ENCODE results near the gene TMEM52B. TPM values are rescaled to one million over a fixed set of nuclear protein-coding genes. Genes with fewer than 3 reads are reported as not detected.
A peak's percentile ranks its signal among the peaks of the same experiment; 100 is the strongest.

TMEM52B gene
- total RNA-seq, 1 experiment from 2014 or later: not detected

DNA sequence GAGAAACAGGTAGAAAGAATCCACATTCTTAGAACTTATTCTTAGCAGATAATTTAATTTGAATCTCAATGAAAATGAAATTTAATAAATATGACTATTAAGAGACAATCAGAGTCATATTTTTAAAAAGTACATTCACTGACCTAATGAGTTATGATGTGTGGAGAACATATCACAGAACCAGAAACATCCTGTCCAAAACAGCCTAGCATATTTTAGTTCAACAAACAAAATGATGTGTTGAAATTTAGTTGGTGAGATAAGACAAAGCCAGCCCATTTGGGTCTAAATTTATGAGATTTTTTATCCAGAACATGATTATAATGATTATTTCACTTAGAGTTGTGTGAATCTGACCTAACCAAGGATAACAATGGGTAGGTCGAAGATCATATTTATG lies 59.7 kb downstream of the TMEM52B start:
- ChIA-PET POLR2A (ENCODE audit: low non-redundant PET) (no interaction called here), CTCF (no interaction called here)
- peaks cover 16% of the 10 kb centered on the region for H3K9me3 ChIP-seq (ENCODE audit: low read depth, low read length, poor library complexity, severe bottlenecking)
- H3K4me1 ChIP-seq (ENCODE audit: insufficient read depth, low read length, poor library complexity, severe bottlenecking): no peaks in the 10 kb centered on the region
- no peak overlapping the region for H3K4me3 ChIP-seq (ENCODE audit: low read depth, low read length, poor library complexity, severe bottlenecking)
- H3K27me3 ChIP-seq (replicated peaks; ENCODE audit: insufficient read depth, low read depth, low read length, poor library complexity): no peaks in the 10 kb centered on the region
- H3K36me3 ChIP-seq (ENCODE audit: insufficient read depth, low read length, poor library complexity, severe bottlenecking): no peaks in the 10 kb centered on the region
- DNase-seq (ENCODE audit: low spot score): no peak
- no TSS peak for BruUV-seq (replicated peaks)
- peak overlapping the region; percentile 17 for H3K27ac ChIP-seq (ENCODE audit: low read depth, low read length, poor library complexity, severe bottlenecking)
- intact Hi-C loops (cut with micrococcal nuclease; ENCODE audit: unreplicated experiment): loop anchor here (5.0 to 10.0 kb wide), 3 partner anchors 264 to 1246 kb away; no protein-coding TSS in a partner anchor
- TF ChIP-seq EZH2 (IDR thresholded peaks at IDR 0.05; ENCODE audit: borderline replicate concordance, low read depth, low read length, poor library complexity, severe bottlenecking): no peak
- TF ChIP-seq, protein P1, sequence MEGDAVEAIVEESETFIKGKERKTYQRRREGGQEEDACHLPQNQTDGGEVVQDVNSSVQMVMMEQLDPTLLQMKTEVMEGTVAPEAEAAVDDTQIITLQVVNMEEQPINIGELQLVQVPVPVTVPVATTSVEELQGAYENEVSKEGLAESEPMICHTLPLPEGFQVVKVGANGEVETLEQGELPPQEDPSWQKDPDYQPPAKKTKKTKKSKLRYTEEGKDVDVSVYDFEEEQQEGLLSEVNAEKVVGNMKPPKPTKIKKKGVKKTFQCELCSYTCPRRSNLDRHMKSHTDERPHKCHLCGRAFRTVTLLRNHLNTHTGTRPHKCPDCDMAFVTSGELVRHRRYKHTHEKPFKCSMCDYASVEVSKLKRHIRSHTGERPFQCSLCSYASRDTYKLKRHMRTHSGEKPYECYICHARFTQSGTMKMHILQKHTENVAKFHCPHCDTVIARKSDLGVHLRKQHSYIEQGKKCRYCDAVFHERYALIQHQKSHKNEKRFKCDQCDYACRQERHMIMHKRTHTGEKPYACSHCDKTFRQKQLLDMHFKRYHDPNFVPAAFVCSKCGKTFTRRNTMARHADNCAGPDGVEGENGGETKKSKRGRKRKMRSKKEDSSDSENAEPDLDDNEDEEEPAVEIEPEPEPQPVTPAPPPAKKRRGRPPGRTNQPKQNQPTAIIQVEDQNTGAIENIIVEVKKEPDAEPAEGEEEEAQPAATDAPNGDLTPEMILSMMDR (conservative IDR thresholded peaks at IDR 0.05; ENCODE audit: low read depth, low read length): no peak

DNA sequence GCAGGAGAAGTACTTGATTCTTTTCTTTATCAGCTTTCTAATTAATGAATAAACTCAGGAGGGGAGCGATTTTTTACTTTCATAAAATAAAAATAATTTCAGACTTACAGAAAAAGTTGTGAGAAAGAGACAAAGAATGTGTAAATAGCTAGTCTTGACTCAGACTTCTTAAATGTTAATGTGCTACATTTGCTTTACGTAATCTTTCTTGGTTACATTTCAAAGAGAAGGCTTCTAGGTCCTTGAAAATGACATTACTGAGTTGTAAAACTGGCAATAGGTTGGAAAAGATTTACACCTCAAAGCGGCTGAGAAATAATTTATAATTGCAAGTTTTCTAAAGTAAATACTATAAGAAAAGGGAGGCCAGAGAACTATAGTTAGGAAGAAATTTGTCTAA lies 62.5 kb downstream of the TMEM52B start:
- Histone ChIP-seq H3K9me3 (ENCODE audit: low read depth, low read length, poor library complexity, severe bottlenecking) (no peaks in the 10 kb centered on the region), H3K27ac (ENCODE audit: low read depth, low read length, poor library complexity, severe bottlenecking) (no peak overlapping the region), H3K27me3 (replicated peaks; ENCODE audit: insufficient read depth, low read depth, low read length, poor library complexity) (no peaks in the 10 kb centered on the region), H3K36me3 (ENCODE audit: insufficient read depth, low read length, poor library complexity, severe bottlenecking) (no peaks in the 10 kb centered on the region), H3K4me1 (ENCODE audit: insufficient read depth, low read length, poor library complexity, severe bottlenecking) (no peaks in the 10 kb centered on the region), H3K4me3 (ENCODE audit: low read depth, low read length, poor library complexity, severe bottlenecking) (no peak overlapping the region)
- ChIA-PET CTCF (no interaction called here), POLR2A (ENCODE audit: low non-redundant PET) (no interaction called here)
- no peak for DNase-seq (ENCODE audit: low spot score)
- intact Hi-C loops (cut with micrococcal nuclease; ENCODE audit: unreplicated experiment): no loop called here
- BruUV-seq (replicated peaks): TSS peak; percentile 31
- no peak for TF ChIP-seq EZH2 (IDR thresholded peaks at IDR 0.05; ENCODE audit: borderline replicate concordance, low read depth, low read length, poor library complexity, severe bottlenecking)
- TF ChIP-seq, protein P1 (conservative IDR thresholded peaks at IDR 0.05; ENCODE audit: low read depth, low read length): no peak

Other genes with a start within 250 kb of the TMEM52B start
- not detected in 2 replicates for gene CLEC2A, start 246.7 kb upstream of the TMEM52B start, total RNA-seq (2021)
- not detected in 2 replicates for gene CLEC12A, start 207.6 kb upstream of the TMEM52B start, total RNA-seq (2021)
- not detected in 2 replicates for gene CLEC1B, start 179.9 kb upstream of the TMEM52B start, total RNA-seq (2021)
- gene CLEC12B, start 168.4 kb upstream of the TMEM52B start, total RNA-seq (2021): not detected in 2 replicates
- gene CLEC9A, start 148.3 kb upstream of the TMEM52B start, total RNA-seq (2021): not detected in 2 replicates
- not detected in 2 replicates for gene CLEC1A, start 80.0 kb upstream of the TMEM52B start, total RNA-seq (2021)
- 0.28 and 0.39 TPM in 2 replicates for gene CLEC7A, start 48.8 kb upstream of the TMEM52B start, total RNA-seq (2021)
- gene OLR1, start 6.9 kb upstream of the TMEM52B start, total RNA-seq (2021): not detected in 2 replicates
- 63.3 and 70.6 TPM in 2 replicates for gene GABARAPL1, start 33.8 kb downstream of the TMEM52B start, total RNA-seq (2021)
- 0.02 and 0.31 TPM in 2 replicates for gene KLRD1, start 128.8 kb downstream of the TMEM52B start, total RNA-seq (2021)
- gene KLRK1, start 211.0 kb downstream of the TMEM52B start, total RNA-seq (2021): 0.17 TPM in 1 of 2 replicates, not detected in the other
- gene KLRC4, start 230.7 kb downstream of the TMEM52B start, total RNA-seq (2021): not detected in 2 replicates
- gene KLRC3, start 241.6 kb downstream of the TMEM52B start, total RNA-seq (2021): not detected in 2 replicates

Measured in A673 (cell line).